T-helper 1 cell (primary cell): ENCODE data around the gene ACO1.

ENCODE experiments used
- DNase-seq, 5 donors: peaks; one replicate each; pipeline ENCODE4 v3.0.0-alpha.2; 2012 to 2020

ACO1 gene

GRCh38 chr9:32384002-32384363 is 460 bp upstream of the ACO1 start:
- DNase-seq: no peak

- DNase-seq: no peak
Measured at GRCh38 chr9:32385152-32385884, 875 bp downstream of the ACO1 start.

- DNase-seq: no peak
Measured at GRCh38 chr9:32385885-32386283, 1.4 kb downstream of the ACO1 start.

- DNase-seq: no peak
Measured at GRCh38 chr9:32387256-32387655, 2.8 kb downstream of the ACO1 start.

GRCh38 chr9:32389365-32389764 is 4.9 kb downstream of the ACO1 start:
- DNase-seq: no peak

- DNase-seq: no peak
Measured at GRCh38 chr9:32393911-32394310, 9.5 kb downstream of the ACO1 start.

- DNase-seq: no peak
Measured at GRCh38 chr9:32394381-32395049, 10.1 kb downstream of the ACO1 start.

GRCh38 chr9:32395510-32396216 is 11.2 kb downstream of the ACO1 start:
- DNase-seq: no peak

GRCh38 chr9:32398207-32398606 is 13.8 kb downstream of the ACO1 start:
- no peak for DNase-seq

- no peak for DNase-seq
Measured at GRCh38 chr9:32399110-32399815, 14.8 kb downstream of the ACO1 start.

- DNase-seq: no peak
Measured at GRCh38 chr9:32401488-32401887, 17.0 kb downstream of the ACO1 start.

- DNase-seq: no peak
Measured at GRCh38 chr9:32403567-32404260, 19.3 kb downstream of the ACO1 start.

- no peak for DNase-seq
Measured at GRCh38 chr9:32404402-32404801, 20.0 kb downstream of the ACO1 start.

GRCh38 chr9:32404856-32405255 is 20.4 kb downstream of the ACO1 start:
- DNase-seq: no peak

GRCh38 chr9:32405506-32405905 is 21.1 kb downstream of the ACO1 start:
- no peak for DNase-seq

GRCh38 chr9:32406046-32406445 is 21.6 kb downstream of the ACO1 start:
- no peak for DNase-seq

GRCh38 chr9:32411753-32412152 is 27.3 kb downstream of the ACO1 start:
- DNase-seq: no peak

- no peak for DNase-seq
Measured at GRCh38 chr9:32412440-32412839, 28.0 kb downstream of the ACO1 start.

- no peak for DNase-seq
Measured at GRCh38 chr9:32413424-32413823, 29.0 kb downstream of the ACO1 start.

GRCh38 chr9:32414856-32415255 is 30.4 kb downstream of the ACO1 start:
- DNase-seq: no peak

- no peak for DNase-seq
Measured at GRCh38 chr9:32419921-32420320, 35.5 kb downstream of the ACO1 start.

GRCh38 chr9:32422237-32422806 is 37.9 kb downstream of the ACO1 start:
- DNase-seq: no peak
